RKO (cell line): ENCODE data around the gene ME3.
A peak's percentile ranks its signal among the peaks of the same experiment; 100 is the strongest.
"Not testable (repeated sequence)": the region's sequence is repeated elsewhere in the genome, so short reads cannot be mapped to it uniquely, and the experiment has no call there.

Experiments used
- DNase-seq: peaks from one replicate; pipeline ENCODE4 v3.0.0-alpha.2; 2016; ENCODE audit warnings: low spot score

The ME3 gene

DNA sequence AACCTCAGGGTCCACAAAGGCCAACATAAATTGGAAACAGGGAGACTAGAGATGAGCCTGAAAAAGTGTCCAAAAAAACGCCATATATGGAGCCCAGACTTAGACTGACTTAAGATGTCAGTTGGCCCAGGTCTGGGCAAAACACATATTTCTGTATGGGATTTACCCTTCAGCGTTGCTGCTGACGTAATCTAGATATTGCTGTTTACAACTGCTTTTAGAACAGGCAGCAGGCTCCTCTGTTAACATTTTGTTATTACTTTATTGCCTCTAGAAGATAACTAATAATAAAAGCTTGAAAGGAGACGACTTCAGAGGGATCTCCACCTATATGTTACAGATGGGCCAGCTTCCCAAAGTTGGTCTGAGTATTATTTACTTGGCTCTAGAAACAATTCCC is 8.7 kb downstream of the ME3 start:
- no peak for DNase-seq

DNA sequence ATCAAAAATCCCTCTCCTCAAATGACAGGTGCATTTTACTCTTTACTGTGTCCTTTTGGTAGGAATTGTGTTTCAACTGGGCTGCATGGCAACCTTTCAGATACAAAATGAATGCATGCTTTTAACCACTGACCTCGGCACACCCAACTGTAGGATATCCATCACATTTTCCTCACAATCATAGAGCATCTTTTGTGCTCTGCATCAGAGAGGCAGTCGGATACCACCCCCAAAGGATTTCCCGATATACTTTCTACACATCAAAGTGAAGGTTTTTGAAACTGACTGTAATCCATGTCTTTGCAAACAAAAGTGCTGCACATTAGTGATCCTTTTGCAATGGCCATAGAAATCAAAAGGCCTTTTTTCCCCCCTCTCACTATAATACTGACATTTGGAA is 9.1 kb downstream of the ME3 start:
- no peak for DNase-seq

DNA sequence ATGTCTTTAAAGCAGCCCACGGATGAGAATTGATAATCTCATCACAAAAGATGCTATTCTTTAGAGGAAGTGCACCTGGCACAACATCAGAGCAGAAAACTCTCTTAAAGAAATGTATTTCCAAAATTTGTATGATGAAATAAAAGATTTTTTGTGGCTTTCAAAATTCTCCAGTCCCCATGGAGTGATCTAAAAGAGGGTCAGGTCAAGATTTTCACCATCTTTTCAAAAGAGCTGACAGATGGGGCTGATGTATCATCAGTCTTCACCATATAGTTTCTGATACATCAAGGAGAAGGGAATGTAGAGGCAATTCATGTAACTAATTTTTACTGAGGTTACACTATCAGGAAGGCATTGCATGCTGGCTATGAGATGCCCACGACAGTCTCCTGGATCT is 11.7 kb downstream of the ME3 start:
- no peak for DNase-seq

DNA sequence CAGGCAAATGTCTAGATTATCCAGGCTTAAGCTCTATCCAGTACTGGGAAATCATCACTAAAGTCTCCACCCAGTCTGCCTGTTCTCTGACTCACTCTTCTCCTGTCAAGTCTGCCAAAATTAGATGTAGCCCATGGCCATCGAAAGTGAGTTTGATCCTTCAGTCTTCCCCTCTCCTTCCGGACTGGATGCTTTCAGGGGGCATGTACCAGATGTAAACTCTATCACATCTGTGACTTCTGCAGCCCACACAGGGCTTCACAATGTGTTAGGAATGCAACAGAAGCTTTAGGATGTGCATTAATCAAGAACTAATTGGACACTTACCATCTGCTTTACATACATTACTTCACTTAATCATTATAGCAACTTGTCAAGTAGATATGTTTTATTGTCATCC is 12.3 kb downstream of the ME3 start:
- DNase-seq, result no peak

DNA sequence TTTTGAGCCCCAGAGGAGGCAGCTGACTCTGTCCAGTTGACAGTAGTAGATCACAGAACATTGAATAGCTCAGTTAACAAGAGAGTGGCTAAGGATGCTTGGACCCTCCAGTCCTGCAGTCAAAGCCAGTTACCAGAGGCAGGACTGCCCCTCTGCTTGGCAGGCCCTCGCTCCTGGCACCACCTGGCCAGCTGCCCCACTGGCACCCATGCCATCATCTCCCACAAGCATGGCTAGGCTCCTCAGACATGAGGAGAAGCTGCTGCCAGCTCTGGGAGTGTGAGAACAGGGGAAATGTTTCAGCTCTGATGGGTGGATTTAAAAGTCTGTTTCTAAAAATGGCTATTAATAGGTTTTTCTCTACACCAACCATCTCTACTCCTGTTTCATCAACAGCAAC is 13.9 kb downstream of the ME3 start:
- no peak for DNase-seq

DNA sequence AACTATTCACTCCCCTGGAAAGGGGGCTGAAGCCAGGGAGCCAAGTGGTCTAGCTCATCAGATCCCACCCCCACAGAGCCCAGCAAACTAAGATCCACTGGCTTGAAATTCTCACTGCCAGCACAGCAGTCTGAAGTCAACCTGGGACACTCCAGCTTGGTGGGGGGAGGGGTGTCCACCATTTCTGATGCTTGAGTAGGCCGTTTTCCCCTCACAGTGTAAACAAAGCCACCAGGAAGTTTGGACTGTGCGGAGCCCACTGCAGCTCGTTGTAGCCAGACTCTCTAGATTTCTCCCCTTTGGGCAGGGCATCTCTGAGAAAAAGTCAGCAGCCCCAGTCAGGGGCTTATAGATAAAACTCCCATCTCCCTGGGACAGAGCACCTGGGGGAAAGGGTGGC is 27.2 kb downstream of the ME3 start:
- not testable (repeated sequence) for DNase-seq

DNA sequence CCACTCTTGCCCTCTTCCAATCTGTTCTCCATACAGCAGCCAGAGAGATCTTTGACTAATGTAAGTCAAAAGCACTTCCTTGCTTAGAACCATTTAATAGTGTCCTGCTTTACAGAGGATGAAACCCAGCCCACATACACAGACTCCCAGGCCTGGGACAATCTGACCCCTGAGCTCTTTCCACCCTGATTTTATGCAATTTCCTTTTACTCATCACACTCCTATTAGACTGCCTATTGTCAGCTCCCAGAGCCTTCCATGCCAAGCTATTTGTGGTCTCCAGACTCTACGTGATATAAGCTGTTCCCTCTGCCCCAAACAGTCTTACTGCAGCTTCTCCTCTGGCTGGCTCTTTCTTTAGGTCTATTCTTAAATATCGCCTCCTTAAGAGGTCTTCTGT is 28.1 kb downstream of the ME3 start:
- DNase-seq, result no peak

DNA sequence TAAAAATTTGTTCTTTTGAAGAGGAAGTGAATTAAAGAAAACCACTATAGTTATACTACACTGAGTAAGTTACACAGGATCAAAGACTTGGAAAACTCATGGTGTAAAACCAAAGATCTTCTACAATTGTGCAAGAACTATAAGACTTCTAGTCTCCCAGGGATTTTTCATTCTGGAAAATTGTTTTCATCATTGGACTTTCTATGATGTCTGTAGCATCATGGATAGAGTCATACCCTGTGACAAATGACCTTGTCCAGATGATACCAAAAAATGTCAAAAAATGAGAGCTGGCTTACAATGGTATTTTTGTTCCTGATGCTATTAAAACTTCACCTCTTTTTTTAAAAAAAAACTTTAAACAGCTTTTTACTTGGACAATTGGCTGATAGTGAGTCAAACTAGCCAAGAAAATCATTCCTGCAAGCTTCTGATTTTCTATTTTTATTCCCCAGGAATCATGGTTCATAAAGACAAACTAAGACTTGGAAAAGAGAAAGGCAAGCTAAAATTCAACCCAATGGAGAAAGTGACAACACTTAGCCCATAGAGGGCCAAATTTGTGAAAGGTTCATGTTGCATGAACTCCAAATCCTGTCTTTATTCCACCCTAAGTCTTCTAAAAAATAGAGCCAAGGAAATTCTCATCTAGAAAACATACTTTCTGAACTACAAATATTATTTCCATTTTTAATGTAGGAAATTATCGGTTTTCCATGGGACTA is 30.7 kb downstream of the ME3 start:
- DNase-seq, result no peak

DNA sequence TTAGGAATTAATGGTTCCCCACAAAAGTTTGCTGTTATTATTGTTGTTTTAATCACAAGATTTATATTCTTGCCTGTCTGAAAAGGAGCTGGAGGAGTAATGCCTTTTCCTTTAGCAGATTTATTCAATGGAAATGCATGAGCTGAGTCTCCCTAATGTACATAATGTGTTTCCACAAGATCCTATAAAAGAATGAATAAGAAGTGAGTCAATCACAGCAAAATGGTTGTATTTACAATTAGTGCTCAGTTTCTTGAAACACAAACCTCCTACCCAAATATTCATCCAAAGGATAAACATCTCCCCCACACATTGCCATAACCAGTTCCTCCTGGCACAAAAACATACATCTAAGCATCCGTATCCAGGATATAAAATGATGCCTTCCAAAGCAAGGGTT is 33.3 kb downstream of the ME3 start:
- no peak for DNase-seq

DNA sequence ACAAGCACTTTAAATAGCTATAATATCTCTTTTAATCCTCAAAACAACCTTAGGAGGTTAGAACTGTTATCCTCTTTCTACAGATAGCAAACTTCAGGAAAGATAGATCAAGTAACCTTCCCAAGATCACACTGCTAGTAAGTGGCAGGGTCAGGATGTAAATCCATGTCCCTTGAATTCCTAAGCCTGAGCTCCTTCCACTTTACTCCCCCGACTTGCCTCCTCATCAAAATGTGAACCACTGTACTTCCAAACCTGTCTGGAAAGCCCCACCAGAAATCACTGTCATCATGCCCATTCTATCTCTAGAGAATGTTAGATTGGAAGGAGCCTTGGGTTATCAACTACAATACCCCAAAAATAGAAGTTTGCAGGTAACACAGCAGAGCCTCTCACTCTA is 33.7 kb downstream of the ME3 start:
- no peak for DNase-seq

DNA sequence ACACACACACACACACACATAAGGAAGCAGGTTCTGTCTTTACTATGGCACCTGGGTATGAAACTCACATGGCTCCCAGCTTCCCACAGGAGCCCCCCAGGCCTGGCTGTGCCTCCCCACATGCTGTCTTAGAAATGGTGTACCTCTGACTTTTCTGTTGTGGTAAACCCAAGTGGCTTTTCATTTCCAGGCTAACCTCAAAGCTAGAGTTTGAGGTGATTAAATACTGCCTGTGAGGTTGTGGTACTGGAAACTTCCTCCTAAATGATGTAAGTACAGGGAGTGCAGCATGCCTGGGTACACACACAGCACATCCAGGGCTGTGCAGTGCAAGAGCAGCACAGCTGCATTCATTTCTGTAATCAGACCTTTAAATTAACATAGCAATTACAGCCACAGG is 34.4 kb downstream of the ME3 start:
- no peak for DNase-seq

DNA sequence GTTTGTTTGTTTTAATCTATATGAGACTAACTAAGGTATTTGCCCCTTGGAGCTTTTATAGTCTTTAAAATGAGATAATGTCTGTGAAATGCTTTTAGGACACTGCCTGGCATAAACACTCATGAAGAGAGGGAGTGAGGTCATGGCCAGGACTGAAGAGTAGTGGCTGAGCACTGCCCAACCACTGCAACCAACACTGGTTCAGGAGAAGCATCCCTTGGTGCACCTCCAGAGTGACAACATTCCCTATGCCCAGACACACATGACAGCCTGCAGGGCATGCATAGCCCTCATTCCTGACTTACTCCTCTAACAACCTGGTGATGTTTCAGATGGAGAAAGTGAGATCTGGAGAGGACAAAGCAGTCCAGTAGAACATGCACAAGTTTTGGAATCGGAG is 36.1 kb downstream of the ME3 start:
- DNase-seq, result no peak

DNA sequence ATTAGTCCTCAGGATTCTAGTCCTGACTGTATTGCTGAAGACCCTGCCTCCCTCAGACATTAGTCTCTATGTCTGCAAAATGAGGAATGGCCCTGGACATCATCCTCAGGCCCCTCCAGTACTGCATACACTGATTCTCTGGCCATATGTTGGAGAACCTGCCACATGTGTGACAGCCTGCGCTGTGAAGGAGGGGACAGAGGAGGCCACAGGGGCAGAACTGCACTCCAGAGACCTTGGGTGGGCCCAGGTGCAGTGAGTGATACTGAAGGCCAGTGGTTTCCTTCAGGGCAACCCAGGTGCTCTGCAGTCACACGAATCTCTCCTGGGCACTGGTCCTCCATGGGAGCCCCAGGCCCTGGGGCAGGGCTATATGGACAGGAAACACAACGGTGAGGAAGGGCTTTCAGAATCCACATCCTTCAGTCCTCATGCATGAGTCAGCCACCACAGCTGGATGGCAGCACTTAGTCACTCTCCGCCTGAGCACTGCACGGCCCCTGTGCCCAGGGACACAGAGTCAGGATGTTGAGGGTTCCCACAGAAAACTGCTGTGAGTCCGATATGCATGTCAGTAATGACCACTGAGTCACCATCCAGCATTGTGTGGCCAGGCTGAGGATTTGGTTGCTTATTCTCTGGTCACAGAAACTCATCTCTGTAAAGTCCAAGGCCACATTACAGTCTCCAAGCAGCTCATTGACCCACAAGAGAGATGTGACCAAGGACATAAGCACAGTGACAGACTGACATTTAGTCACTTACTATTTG is 39.7 kb downstream of the ME3 start:
- DNase-seq, result peak; percentile 97

DNA sequence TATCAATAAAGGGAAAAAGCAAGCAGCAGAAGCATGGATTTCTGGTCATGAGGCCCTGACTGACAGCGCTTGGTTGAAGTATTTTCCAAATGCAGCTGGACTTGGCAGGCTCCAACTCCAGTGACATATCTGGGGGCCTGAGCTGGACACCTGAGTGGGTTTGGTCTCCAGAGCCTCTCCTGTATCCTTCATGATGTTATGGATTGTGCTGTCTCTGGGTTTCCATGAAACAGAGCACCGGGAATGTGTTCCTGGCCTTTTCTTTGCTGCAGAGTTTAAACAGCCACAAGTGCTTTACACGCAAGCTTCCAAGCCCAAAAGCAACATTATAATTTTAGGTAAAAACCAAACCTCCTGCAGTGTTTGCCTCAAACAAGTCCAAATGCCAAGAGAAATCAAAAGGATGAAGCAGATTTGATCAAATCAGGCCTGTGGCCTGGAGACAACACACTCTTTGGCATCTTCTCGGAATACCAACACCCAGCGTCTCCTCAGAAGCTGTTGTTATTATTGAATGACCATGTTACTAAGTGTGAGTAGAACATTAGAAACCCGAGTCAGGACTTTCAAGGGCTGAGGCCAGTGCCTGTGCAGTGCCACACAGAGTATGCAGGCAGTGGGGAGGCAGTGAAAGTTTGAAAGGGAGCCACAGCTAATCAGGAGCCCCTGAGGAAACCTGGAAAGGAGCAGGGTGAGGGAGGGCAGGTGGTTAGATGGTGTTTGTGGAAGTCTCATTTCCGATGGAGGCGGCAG is 42.0 kb downstream of the ME3 start:
- DNase-seq, result no peak

DNA sequence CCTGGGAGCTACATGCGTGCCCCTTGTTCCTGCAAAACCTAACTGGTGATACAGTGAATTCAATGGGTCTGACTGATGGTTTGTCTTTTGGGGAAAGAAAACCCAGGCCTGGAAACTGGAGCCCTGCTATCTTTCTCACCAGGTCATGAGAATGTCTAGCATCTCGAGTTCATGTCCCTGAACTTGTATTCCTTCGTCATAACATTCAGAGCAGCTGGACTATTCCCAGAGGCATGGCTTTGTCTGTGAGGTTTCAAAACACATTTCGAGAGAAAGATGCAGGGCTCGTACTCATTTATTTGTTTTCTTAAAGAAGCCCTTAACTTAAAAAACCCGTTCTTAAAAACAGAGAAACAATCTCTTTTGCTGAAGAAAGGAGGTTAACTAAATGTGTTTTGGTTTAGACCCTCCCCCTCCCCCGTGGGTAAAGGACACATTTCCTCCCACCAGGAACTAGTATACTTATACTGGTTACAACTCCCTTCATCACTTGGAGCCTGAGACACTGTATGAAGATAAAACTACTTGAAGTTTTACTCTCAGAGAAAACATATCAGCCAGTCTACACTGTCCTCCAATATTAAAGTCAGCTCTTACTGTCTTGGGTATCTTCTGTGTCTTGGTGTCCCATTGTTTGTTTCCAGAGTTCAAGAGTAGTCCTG is 43.2 kb downstream of the ME3 start:
- no peak for DNase-seq

DNA sequence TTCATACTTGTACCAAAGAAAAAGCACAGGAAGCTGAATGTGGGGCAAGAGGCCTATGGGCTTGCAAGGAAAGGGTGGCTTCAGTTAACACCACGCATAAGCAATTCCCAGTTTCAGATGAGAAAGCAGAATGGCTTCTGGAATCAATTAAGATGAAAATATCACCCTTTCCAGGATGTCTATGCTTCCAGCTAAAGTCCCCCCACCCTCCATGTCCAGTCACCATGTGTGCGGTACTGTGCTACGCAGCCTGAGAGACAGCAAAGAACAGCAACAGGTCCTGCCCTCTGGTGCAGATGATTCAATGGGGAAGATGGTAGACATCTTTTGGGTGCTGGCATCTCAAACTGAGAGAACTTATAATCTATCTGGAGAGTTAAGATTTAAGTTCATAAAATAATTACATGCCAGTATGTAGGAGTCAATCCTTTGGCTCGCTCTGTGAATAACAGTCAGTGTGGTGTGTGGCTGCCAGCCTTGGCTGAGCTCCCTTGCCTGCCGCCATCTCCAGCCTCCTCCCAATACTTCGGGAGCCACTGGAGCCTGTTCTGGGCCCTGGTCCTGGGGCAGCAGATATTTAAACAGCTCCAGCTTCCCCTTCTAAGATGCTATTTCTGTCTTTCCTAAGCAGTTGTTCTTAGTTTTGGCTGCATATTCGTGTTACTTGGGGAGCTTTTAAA is 44.5 kb downstream of the ME3 start:
- no peak for DNase-seq

DNA sequence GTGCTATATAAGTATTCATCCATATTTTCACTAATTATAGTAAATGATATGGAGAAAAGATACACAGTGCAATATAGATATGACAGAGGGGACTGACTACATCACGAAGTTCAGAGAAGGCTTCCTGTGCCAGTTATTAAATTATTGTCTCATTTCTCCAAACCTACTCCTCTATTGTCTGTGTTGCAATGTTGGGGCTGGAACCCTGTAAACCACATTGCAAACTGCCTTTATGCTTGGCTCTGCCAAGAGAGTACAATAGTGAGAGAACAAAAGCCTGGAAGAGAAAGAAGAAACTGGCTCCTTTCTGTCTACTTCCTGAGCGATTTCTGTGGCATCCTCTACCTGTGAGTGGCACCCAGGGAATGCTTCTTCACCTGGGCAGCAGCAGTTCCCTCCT is 46.4 kb downstream of the ME3 start:
- DNase-seq, result no peak

DNA sequence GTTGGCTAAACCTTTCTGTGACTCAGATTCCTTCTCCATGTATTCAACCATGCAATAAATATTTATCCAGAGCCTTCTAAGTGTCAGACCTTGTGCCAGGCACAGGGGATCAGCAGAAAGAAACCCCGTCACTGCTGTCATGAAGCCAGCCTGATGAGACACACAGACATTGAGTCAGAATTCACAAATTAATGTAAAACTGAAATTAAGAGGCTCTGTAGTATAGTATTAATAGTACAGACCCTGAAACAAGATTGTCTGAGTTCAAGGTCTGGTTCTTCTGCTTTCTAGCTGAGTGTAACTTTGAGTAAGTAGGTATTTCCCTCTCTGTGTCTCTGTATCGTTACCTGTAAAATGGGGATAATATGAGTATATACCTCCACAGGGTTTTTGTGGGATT is 46.9 kb downstream of the ME3 start:
- DNase-seq, result no peak

DNA sequence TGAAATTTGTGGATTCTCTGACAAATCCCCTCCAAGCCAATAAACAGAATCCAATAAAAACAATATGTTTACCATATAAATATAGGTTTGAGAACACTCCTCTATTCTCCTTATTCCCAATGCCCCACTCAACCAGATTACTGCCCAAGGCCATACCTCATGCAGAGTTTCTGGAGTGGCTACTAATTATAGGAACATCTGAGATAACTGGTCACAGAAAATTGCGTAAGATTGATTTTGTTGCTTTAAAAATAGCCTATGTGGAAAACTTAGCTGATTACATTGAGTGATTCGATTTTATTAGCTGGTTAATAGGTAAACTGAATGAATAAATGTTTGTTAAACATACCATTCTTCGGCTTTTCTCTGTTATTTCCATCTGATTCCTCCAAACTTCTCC is 48.0 kb downstream of the ME3 start:
- no peak for DNase-seq

DNA sequence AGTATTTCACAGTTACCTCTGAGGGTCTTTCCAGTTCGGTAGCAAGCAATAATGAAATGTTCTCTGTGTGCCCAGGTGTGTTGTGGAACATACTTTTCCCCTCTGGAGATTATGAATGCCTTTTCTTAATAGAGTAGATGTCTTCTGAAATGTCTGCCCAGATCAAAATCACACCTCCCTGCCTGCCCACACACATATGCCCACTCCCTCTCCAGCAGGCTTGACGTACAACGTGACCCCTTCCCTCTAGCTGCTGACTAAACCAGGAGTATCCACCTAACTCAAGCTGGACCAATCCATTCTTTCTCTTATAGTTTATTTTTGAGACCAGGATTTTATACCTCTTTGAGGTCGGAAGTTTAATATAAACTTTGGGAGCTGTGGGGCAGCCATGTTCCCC is 48.7 kb downstream of the ME3 start:
- DNase-seq, result no peak

DNA sequence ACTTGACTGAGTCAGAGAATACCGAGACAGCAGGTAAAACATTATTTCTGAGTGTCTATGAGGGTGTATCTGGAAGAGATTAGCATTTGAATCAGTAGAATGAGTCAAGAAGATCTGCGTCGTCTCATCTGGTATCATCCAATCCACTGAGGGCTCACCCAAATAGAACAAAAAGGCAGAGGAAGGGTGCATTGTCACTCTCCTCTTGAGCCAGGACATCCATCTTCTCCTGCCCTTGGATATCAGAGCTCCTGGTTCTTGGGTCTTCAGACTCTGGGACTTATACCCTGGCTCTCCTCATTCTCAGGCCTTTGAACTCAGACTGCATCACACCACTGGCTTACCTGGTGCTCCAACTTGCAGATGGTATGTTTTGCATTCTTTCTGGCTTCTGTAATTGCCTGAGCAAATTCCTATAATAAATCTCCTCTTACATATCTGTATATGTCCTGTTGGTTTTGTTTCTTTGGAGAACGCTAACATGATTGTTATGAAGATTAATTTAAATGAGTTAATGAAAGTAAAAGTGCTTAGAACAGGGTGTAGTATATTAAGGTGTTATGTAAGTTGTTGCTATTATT is 49.3 kb downstream of the ME3 start:
- no peak for DNase-seq

DNA sequence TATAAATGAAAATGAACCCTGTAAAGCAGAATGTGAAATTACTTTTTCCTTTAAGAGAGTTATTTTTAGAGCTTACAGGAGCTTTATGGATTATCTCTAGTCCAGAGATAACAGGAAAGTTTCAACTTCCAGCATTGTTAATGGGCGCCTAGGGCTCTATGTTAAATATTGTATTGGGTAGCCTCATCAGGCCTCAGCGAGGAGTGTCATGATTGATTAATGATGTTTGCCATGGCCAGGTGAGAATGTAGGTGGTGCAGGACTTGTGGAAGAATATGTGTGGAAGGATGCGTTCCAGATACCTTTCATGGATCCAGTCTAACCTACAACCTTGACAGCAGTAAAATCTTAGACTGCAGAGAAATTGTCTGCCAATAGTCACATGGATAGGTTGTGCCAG is 50.6 kb downstream of the ME3 start:
- DNase-seq, result no peak
